WTC11 (cell line): ENCODE results near the gene BACE1-AS.

Experiments
- ATF1 ChIP-seq: sonication (generic); formaldehyde crosslinking; IDR thresholded peaks from 2 replicates; pipeline ENCODE4 v1.8.1; 2023; ENCODE audit warnings: mild to moderate bottlenecking, moderate library complexity, missing genetic modification reagents
- MLX ChIP-seq: sonication (generic); formaldehyde crosslinking; IDR thresholded peaks from 2 replicates; pipeline ENCODE4 v1.8.1; 2023; ENCODE audit warnings: mild to moderate bottlenecking, missing genetic modification reagents, moderate library complexity
- NR3C1 ChIP-seq: sonication (generic); formaldehyde crosslinking; conservative IDR thresholded peaks from 2 replicates; pipeline ENCODE4 v1.8.1; 2023; ENCODE audit warnings: low read depth, mild to moderate bottlenecking, missing genetic modification reagents
- SMAD4 ChIP-seq: sonication (generic); formaldehyde crosslinking; IDR thresholded peaks from 2 replicates; pipeline ENCODE4 v1.8.0; 2022; ENCODE audit warnings: mild to moderate bottlenecking, missing genetic modification reagents
- TP53 ChIP-seq: sonication (generic); formaldehyde crosslinking; IDR thresholded peaks from 2 replicates; pipeline ENCODE4 v1.8.1; 2023; ENCODE audit warnings: mild to moderate bottlenecking, missing genetic modification reagents
- ZNF416 ChIP-seq: fragments of 250-450 bp; sonication (Bioruptor Pico); IDR thresholded peaks from 2 replicates; pipeline ENCODE4 v1.9.0; 2021; ENCODE audit warnings: mild to moderate bottlenecking, inconsistent platforms
- TF ChIP-seq, protein P1 (sequence below): sonication (generic); formaldehyde crosslinking; IDR thresholded peaks from 2 replicates; pipeline ENCODE4 v1.8.1; 2023; ENCODE audit warnings: mild to moderate bottlenecking, missing genetic modification reagents, borderline replicate concordance
- TF ChIP-seq, protein P2 (sequence below): sonication (generic); formaldehyde crosslinking; IDR thresholded peaks from 2 replicates; pipeline ENCODE4 v1.8.0; 2023; ENCODE audit warnings: missing genetic modification reagents
- TF ChIP-seq, protein P3 (sequence below): sonication (generic); formaldehyde crosslinking; IDR thresholded peaks from 2 replicates; pipeline ENCODE4 v1.8.0; 2023; ENCODE audit warnings: mild to moderate bottlenecking, missing genetic modification reagents
- TF ChIP-seq, protein P4 (sequence below): fragments of 200-600 bp; IDR thresholded peaks from 2 replicates; pipeline ENCODE4 v1.8.0; 2022; ENCODE audit warnings: antibody characterized with exemption
- TF ChIP-seq, protein P5 (sequence below): sonication (generic); formaldehyde crosslinking; IDR thresholded peaks from 2 replicates; pipeline ENCODE4 v1.8.1; 2022; ENCODE audit warnings: mild to moderate bottlenecking, moderate library complexity, missing genetic modification reagents

DNA sequence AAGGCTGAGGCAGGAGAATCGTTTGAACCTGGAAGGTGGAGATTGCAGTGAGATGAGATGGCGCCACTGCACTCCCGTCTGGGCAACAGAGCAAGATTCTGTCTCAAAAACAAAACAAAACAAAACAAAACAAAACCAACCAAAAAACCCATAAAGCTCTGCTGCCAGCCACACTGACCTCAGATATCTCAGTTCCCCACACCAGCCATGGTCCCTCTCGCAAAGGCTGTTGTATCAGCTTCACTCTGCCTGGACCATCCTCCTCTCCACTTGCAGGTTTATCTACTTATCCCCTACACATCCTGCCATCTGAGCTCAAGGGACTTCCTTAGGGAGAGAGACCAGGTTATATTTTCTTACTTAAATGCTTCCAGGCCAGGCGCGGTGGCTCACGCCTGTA, 11.1 kb downstream of the BACE1-AS start:
- TF ChIP-seq, protein P1, sequence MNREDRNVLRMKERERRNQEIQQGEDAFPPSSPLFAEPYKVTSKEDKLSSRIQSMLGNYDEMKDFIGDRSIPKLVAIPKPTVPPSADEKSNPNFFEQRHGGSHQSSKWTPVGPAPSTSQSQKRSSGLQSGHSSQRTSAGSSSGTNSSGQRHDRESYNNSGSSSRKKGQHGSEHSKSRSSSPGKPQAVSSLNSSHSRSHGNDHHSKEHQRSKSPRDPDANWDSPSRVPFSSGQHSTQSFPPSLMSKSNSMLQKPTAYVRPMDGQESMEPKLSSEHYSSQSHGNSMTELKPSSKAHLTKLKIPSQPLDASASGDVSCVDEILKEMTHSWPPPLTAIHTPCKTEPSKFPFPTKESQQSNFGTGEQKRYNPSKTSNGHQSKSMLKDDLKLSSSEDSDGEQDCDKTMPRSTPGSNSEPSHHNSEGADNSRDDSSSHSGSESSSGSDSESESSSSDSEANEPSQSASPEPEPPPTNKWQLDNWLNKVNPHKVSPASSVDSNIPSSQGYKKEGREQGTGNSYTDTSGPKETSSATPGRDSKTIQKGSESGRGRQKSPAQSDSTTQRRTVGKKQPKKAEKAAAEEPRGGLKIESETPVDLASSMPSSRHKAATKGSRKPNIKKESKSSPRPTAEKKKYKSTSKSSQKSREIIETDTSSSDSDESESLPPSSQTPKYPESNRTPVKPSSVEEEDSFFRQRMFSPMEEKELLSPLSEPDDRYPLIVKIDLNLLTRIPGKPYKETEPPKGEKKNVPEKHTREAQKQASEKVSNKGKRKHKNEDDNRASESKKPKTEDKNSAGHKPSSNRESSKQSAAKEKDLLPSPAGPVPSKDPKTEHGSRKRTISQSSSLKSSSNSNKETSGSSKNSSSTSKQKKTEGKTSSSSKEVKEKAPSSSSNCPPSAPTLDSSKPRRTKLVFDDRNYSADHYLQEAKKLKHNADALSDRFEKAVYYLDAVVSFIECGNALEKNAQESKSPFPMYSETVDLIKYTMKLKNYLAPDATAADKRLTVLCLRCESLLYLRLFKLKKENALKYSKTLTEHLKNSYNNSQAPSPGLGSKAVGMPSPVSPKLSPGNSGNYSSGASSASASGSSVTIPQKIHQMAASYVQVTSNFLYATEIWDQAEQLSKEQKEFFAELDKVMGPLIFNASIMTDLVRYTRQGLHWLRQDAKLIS = no peak
- TF ChIP-seq SMAD4 (CRISPR knock-in tag) = no peak
- TF ChIP-seq, protein P2, sequence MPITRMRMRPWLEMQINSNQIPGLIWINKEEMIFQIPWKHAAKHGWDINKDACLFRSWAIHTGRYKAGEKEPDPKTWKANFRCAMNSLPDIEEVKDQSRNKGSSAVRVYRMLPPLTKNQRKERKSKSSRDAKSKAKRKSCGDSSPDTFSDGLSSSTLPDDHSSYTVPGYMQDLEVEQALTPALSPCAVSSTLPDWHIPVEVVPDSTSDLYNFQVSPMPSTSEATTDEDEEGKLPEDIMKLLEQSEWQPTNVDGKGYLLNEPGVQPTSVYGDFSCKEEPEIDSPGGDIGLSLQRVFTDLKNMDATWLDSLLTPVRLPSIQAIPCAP (CRISPR knock-in tag) = no peak
- TF ChIP-seq MLX (CRISPR knock-in tag) = no peak
- no peak for TF ChIP-seq TP53
- TF ChIP-seq, protein P3, sequence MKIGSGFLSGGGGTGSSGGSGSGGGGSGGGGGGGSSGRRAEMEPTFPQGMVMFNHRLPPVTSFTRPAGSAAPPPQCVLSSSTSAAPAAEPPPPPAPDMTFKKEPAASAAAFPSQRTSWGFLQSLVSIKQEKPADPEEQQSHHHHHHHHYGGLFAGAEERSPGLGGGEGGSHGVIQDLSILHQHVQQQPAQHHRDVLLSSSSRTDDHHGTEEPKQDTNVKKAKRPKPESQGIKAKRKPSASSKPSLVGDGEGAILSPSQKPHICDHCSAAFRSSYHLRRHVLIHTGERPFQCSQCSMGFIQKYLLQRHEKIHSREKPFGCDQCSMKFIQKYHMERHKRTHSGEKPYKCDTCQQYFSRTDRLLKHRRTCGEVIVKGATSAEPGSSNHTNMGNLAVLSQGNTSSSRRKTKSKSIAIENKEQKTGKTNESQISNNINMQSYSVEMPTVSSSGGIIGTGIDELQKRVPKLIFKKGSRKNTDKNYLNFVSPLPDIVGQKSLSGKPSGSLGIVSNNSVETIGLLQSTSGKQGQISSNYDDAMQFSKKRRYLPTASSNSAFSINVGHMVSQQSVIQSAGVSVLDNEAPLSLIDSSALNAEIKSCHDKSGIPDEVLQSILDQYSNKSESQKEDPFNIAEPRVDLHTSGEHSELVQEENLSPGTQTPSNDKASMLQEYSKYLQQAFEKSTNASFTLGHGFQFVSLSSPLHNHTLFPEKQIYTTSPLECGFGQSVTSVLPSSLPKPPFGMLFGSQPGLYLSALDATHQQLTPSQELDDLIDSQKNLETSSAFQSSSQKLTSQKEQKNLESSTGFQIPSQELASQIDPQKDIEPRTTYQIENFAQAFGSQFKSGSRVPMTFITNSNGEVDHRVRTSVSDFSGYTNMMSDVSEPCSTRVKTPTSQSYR = no peak
- no peak for TF ChIP-seq ZNF416 (CRISPR knock-in tag)
- TF ChIP-seq ATF1 (CRISPR knock-in tag) = no peak
- TF ChIP-seq, protein P4, sequence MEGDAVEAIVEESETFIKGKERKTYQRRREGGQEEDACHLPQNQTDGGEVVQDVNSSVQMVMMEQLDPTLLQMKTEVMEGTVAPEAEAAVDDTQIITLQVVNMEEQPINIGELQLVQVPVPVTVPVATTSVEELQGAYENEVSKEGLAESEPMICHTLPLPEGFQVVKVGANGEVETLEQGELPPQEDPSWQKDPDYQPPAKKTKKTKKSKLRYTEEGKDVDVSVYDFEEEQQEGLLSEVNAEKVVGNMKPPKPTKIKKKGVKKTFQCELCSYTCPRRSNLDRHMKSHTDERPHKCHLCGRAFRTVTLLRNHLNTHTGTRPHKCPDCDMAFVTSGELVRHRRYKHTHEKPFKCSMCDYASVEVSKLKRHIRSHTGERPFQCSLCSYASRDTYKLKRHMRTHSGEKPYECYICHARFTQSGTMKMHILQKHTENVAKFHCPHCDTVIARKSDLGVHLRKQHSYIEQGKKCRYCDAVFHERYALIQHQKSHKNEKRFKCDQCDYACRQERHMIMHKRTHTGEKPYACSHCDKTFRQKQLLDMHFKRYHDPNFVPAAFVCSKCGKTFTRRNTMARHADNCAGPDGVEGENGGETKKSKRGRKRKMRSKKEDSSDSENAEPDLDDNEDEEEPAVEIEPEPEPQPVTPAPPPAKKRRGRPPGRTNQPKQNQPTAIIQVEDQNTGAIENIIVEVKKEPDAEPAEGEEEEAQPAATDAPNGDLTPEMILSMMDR = no peak
- TF ChIP-seq NR3C1 = no peak
- TF ChIP-seq, protein P5, sequence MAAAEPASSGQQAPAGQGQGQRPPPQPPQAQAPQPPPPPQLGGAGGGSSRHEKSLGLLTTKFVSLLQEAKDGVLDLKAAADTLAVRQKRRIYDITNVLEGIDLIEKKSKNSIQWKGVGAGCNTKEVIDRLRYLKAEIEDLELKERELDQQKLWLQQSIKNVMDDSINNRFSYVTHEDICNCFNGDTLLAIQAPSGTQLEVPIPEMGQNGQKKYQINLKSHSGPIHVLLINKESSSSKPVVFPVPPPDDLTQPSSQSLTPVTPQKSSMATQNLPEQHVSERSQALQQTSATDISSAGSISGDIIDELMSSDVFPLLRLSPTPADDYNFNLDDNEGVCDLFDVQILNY (CRISPR knock-in tag) = no peak
